Caco-2 (cell line): ENCODE results near the gene IPPK. TPM values are rescaled to one million over a fixed set of nuclear protein-coding genes. Genes with fewer than 3 reads are reported as not detected.
"Not testable (repeated sequence)": the region's sequence is repeated elsewhere in the genome, so short reads cannot be mapped to it uniquely, and the experiment has no call there.

Source experiments
- BruUV-seq: library from RNA; stranded (reverse); fragments of 400-500 nt; replicated peaks from 2 replicates; lab custom pipeline; 2021; lab: Mats Ljungman, UMichigan
- CTCF ChIA-PET: fragments of 300-600 bp; sonication (Branson Sonifier 250); formaldehyde crosslinking; loops from one replicate; lab custom pipeline; 2022; ENCODE audit warnings: antibody characterized with exemption; lab: Charles Lee
- POLR2A ChIA-PET: fragments of 300-600 bp; sonication (Branson Sonifier 250); formaldehyde crosslinking; loops from one replicate; lab custom pipeline; 2022; ENCODE audit warnings: antibody characterized with exemption; lab: Charles Lee
- DNase-seq, 2 experiments: peaks; one replicate each; pipeline versions ENCODE4 v3.0.0 to v3.0.0-alpha.2; 2020 to 2022
- H3K27me3 ChIP-seq: replicated peaks from 2 replicates; pipeline ENCODE4 v1.6.0; 2011; ENCODE audit warnings: low read length; ENCODE audit not compliant: control insufficient read depth, insufficient read depth
- H3K36me3 ChIP-seq: 2 replicates; pipeline ENCODE4 v1.5.1; 2011; ENCODE audit warnings: low read length; ENCODE audit not compliant: control insufficient read depth, insufficient read depth
- H3K4me1 ChIP-seq: fragments of 250-450 bp; sonication (Bioruptor Pico); 2 replicates; pipeline ENCODE4 v1.5.1; 2020; ENCODE audit warnings: mild to moderate bottlenecking
- H3K4me3 ChIP-seq: 2 replicates; pipeline ENCODE4 v1.5.1; 2011; ENCODE audit warnings: low read depth, mild to moderate bottlenecking, control low read depth, low read length
- H3K9me3 ChIP-seq: fragments of 250-450 bp; sonication (Bioruptor Pico); 2 replicates; pipeline ENCODE4 v1.5.1; 2020; ENCODE audit warnings: mild to moderate bottlenecking, moderate library complexity
- H3K27ac Mint-ChIP-seq: one replicate; pipeline ENCODE4 v1.8.0; 2022; ENCODE audit warnings: mixed read lengths; ENCODE audit not compliant: unreplicated experiment
- H3K27me3 Mint-ChIP-seq: one replicate; pipeline ENCODE4 v1.8.0; 2022; ENCODE audit warnings: mixed read lengths; ENCODE audit not compliant: insufficient read depth, unreplicated experiment
- H3K36me3 Mint-ChIP-seq: one replicate; pipeline ENCODE4 v1.8.0; 2022; ENCODE audit warnings: mild to moderate bottlenecking, mixed read lengths; ENCODE audit not compliant: insufficient read depth, unreplicated experiment
- H3K4me1 Mint-ChIP-seq: one replicate; pipeline ENCODE4 v1.8.0; 2022; ENCODE audit warnings: low read depth, mixed read lengths; ENCODE audit not compliant: unreplicated experiment
- H3K4me3 Mint-ChIP-seq: one replicate; pipeline ENCODE4 v1.8.0; 2022; ENCODE audit warnings: mild to moderate bottlenecking, moderate library complexity, mixed read lengths; ENCODE audit not compliant: unreplicated experiment
- H3K9me3 Mint-ChIP-seq: one replicate; pipeline ENCODE4 v1.8.0; 2022; ENCODE audit warnings: mixed read lengths; ENCODE audit not compliant: unreplicated experiment
- intact Hi-C: fragments of 100-400 bp; cut with micrococcal nuclease; formaldehyde crosslinking; loops from one replicate; pipeline ENCODE4 v1.10.0; 2022; ENCODE audit not compliant: unreplicated experiment
- total RNA-seq: library from RNA; stranded (reverse); gene quantifications from 2 replicates; pipeline ENCODE4 v1.2.3, GENCODE V29; 2022
- TF ChIP-seq, protein P1 (sequence below), 2 experiments: fragments of 200-600 bp in 1 of 2; IDR thresholded peaks; 1 replicate in 1 of 2; 2 replicates in 1 of 2; pipeline versions ENCODE4 v1.5.1 to v1.8.0; 2011 to 2022; ENCODE audit warnings: antibody characterized with exemption in 1 of 2, control low read depth in 1 of 2, inconsistent platforms in 1 of 2, low read depth in 1 of 2, low read length in 1 of 2, mild to moderate bottlenecking in 1 of 2, moderate library complexity in 1 of 2; ENCODE audit not compliant: insufficient read depth in 1 of 2, severe bottlenecking in 1 of 2, unreplicated experiment in 1 of 2

IPPK gene
- total RNA-seq, 1 experiment from 2014 or later: 5.4 TPM

DNA sequence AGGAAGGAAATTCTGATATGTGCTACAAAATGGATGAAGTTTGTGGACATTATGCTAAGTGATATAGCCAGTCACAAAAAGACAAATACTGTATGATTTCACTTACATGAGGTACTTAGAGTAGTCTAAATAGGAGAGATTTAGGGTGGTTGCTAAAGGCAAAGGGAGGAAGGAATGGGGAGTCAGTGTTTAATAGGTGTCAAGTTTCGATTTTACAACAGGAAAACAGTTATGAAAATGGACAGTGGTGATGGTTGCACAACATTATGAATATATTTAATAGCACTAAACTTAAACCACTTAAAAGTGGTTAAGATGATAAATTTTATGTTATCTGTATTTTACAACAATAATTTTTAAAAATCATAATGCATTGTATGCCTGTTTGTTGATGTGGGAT, 93.8 kb downstream of the IPPK start:
- intact Hi-C loops: no loop called here
- POLR2A ChIA-PET: no interaction called here

DNA sequence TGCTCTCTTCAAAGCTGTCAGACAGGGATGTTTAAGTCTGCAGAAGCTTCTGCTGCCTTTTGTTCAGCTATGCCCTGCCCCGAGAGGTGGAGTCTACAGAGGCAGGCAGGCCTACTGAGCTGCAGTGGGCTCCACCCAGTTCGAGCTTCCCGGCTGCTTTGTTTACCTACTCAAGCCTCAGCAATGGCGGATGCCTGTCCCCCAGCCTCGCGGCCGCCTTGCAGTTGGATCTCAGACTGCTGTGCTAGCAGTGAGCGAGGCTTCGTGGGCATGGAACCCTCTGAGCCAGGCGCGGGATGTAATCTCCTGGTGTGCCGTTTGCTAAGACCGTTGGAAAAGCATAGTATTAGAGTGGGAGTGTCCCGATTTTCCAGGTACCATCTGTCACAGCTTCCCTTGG, 96.3 kb downstream of the IPPK start:
- not testable (repeated sequence) for H3K4me3 Mint-ChIP-seq

More for the DNA sequence above, 93.8 kb downstream of the IPPK start:
- BruUV-seq: no TSS peak
- Mint-ChIP-seq H3K36me3 (no peaks in the 10 kb centered on the region), H3K9me3 (no peaks in the 10 kb centered on the region), H3K4me3 (no peak overlapping the region), H3K27ac (no peak overlapping the region), H3K27me3 (no peaks in the 10 kb centered on the region), H3K4me1 (no peaks in the 10 kb centered on the region)
- no peaks in the 10 kb centered on the region for H3K36me3 ChIP-seq
- TF ChIP-seq, protein P1, sequence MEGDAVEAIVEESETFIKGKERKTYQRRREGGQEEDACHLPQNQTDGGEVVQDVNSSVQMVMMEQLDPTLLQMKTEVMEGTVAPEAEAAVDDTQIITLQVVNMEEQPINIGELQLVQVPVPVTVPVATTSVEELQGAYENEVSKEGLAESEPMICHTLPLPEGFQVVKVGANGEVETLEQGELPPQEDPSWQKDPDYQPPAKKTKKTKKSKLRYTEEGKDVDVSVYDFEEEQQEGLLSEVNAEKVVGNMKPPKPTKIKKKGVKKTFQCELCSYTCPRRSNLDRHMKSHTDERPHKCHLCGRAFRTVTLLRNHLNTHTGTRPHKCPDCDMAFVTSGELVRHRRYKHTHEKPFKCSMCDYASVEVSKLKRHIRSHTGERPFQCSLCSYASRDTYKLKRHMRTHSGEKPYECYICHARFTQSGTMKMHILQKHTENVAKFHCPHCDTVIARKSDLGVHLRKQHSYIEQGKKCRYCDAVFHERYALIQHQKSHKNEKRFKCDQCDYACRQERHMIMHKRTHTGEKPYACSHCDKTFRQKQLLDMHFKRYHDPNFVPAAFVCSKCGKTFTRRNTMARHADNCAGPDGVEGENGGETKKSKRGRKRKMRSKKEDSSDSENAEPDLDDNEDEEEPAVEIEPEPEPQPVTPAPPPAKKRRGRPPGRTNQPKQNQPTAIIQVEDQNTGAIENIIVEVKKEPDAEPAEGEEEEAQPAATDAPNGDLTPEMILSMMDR (IDR thresholded peaks at IDR 0.05; ENCODE audit: insufficient read depth in 1 of 2, low read depth in 1 of 2, low read length in 1 of 2, severe bottlenecking in 1 of 2, unreplicated experiment in 1 of 2): no peak
- H3K27me3 ChIP-seq: no peaks in the 10 kb centered on the region
- no peaks in the 10 kb centered on the region for H3K9me3 ChIP-seq
- no peaks in the 10 kb centered on the region for H3K4me1 ChIP-seq
- no peak for DNase-seq
- CTCF ChIA-PET: no interaction called here
- no peak overlapping the region for H3K4me3 ChIP-seq

DNA sequence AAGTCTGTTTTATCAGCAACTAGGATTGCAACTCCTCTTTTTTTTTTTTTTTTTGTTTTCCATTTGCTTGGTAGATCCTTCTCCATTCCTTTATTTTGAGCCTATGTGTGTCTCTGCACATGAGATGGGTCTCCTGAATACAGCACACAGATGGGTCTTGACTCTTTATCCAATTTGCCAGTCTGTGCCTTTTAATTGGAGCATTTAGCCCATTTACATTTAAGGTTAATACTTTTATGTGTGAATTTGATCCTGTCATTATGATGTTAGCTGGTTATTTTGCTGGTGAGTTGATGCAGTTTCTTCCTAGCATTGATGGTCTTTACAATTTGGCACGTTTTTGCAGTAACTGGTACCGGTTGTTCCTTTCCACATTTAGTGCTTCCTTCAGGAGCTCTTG, 98.1 kb downstream of the IPPK start:
- CTCF ChIA-PET, BruUV-seq, H3K4me1 ChIP-seq, H3K27me3 Mint-ChIP-seq, H3K27ac Mint-ChIP-seq, H3K9me3 Mint-ChIP-seq, DNase-seq, H3K4me3 Mint-ChIP-seq, intact Hi-C loops, H3K4me1 Mint-ChIP-seq, H3K4me3 ChIP-seq, H3K36me3 Mint-ChIP-seq, H3K9me3 ChIP-seq, POLR2A ChIA-PET, H3K36me3 ChIP-seq, H3K27me3 ChIP-seq: not testable (repeated sequence)

More for the DNA sequence above, 96.3 kb downstream of the IPPK start:
- H3K36me3 Mint-ChIP-seq, H3K9me3 ChIP-seq, H3K27me3 ChIP-seq, H3K27ac Mint-ChIP-seq, H3K9me3 Mint-ChIP-seq, H3K4me1 Mint-ChIP-seq, POLR2A ChIA-PET, H3K27me3 Mint-ChIP-seq, H3K4me3 ChIP-seq, H3K4me1 ChIP-seq, H3K36me3 ChIP-seq, DNase-seq, CTCF ChIA-PET, intact Hi-C loops, BruUV-seq: not testable (repeated sequence)

DNA sequence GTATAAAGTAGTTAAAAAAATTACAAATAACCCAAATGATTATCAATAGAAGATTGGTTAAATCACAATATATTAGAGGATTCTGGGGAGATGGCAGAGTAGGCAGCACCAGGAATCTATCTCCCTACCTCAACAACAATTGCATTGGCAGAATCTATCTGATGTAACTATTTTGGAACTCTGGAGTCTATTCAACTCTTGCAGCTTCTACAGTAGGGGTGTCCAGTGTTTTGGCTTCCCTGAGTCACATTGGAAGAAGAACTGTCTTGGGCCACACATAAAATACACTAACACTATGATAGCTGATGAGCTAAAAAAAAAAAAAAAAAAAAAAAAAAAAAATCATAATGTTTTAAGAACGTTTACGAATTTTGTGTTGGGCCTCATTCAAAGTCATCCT, 104.9 kb downstream of the IPPK start:
- H3K4me3 ChIP-seq: no peak overlapping the region
- TF ChIP-seq, protein P1 (IDR thresholded peaks at IDR 0.05; ENCODE audit: insufficient read depth in 1 of 2, low read depth in 1 of 2, low read length in 1 of 2, severe bottlenecking in 1 of 2, unreplicated experiment in 1 of 2): no peak
- H3K4me3 Mint-ChIP-seq: no peak overlapping the region
- no peaks in the 10 kb centered on the region for H3K27me3 ChIP-seq
- H3K36me3 ChIP-seq: no peaks in the 10 kb centered on the region
- intact Hi-C loops: no loop called here
- no peaks in the 10 kb centered on the region for H3K4me1 Mint-ChIP-seq
- H3K9me3 ChIP-seq: no peaks in the 10 kb centered on the region
- CTCF ChIA-PET: no interaction called here
- H3K36me3 Mint-ChIP-seq: no peaks in the 10 kb centered on the region
- no peak for DNase-seq
- no peaks in the 10 kb centered on the region for H3K9me3 Mint-ChIP-seq
- no peaks in the 10 kb centered on the region for H3K27me3 Mint-ChIP-seq
- POLR2A ChIA-PET: no interaction called here
- no TSS peak for BruUV-seq
- no peaks in the 10 kb centered on the region for H3K4me1 ChIP-seq
- H3K27ac Mint-ChIP-seq: no peak overlapping the region
